ENCODE measurements around the gene PRELID2.

DNA sequence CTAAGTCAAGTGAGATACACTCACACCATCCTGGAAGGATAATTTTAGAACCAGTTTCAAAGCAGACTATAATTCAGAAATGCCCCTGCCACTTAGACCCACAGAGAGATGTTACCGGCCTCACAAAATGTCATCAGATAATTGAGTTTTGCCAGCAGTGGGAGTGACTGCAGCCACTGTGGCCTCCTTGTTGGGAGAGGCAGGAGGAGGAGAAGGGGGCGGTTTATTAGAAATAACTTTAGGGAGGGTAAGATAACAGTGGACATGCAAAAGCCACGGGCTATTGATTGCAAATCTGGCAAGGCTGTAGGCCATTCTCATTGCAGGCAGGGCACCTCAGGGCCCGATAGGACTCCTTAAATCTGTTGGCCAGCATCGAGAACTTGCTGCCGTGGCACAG, 24.3 kb upstream of the PRELID2 start:
- TF ChIP-seq POLR2AphosphoS5 (IDR thresholded peaks at IDR 0.05; ENCODE audit: low read depth, low read length) (no peak), TAF1 (IDR thresholded peaks at IDR 0.05; ENCODE audit: borderline replicate concordance, insufficient read depth, low read length) (no peak), REST (IDR thresholded peaks at IDR 0.05; ENCODE audit: insufficient read depth in 1 of 2, low read depth in 2 of 2, low read length in 2 of 2) (no peak)

Measured in PFSK-1 (cell line).